SH-SY5Y (cell line): ENCODE data around the gene GPR148.

ENCODE experiments used
- GATA2 ChIP-seq: IDR thresholded peaks from 2 replicates; pipeline ENCODE4 v1.6.1; 2011; ENCODE audit warnings: mild to moderate bottlenecking, low read depth, low read length
- GATA3 ChIP-seq: IDR thresholded peaks from 2 replicates; pipeline ENCODE4 v1.6.1; 2011; ENCODE audit warnings: low read depth, mild to moderate bottlenecking, low read length, moderate library complexity

DNA sequence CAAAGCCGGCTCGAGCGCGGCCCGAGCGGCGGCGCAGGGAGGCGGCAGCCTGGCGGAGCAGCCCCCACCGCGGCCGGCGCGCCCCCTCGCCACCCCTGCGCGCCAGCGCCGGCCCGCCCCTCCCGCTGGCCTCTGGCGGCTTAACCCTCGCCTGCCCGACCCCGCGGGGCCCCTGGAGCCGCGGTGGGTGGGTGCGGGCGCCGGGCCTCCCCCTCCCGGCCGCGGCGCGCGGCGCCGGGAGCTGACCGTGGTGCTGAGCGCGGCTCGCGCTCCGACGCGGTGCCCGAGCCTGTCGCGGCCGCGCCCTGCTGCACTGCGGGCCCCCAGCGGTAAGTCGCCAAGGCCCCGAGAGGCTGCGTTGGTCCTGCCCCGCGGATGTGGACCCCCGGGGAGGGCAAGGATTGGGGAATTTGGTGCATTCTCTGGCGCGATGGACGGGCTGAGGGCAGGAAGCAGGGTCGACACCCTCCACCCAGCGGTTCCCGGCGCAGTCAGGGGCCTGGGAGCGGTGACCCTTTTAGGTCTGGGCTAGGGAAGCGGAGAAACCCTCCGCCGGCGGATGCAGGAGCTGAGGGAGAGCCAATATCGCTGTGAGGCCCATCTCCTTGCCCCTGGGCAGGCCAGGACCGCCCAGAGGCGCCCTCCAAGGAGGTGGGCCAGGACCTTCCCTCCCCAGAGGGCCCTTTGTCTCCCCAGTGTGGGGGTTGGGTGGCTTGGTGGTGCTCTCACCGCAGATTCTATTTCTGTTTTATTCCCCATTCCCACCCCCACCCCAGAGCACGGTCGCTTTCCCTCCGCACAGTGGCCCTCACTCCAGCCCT is 27.4 kb downstream of the GPR148 start:
- TF ChIP-seq GATA2 (no peak), GATA3 (no peak)
